SK-N-SH (cell line): ENCODE measurements around the gene SLC31A1.
"Not testable (repeated sequence)": the region's sequence is repeated elsewhere in the genome, so short reads cannot be mapped to it uniquely, and the experiment has no call there.

Experiments used
- CTCF ChIP-seq: fragments of 200-600 bp; sonication (generic); IDR thresholded peaks from 2 replicates; pipeline ENCODE4 v1.6.1; 2017; ENCODE audit warnings: antibody characterized with exemption, mild to moderate bottlenecking, moderate library complexity
- ELF1 ChIP-seq: IDR thresholded peaks from 2 replicates; pipeline ENCODE4 v1.4.0; 2012
- SIN3A ChIP-seq: IDR thresholded peaks from 2 replicates; pipeline ENCODE4 v1.6.1; 2012; ENCODE audit warnings: low read depth, mild to moderate bottlenecking, low read length, moderate library complexity, borderline replicate concordance
- TF ChIP-seq, protein P1 (sequence below): IDR thresholded peaks from 2 replicates; pipeline ENCODE4 v1.4.0; 2012; ENCODE audit warnings: low read depth, borderline replicate concordance

- not testable (repeated sequence) for TF ChIP-seq CTCF, SIN3A, ELF1
- TF ChIP-seq, protein P1, sequence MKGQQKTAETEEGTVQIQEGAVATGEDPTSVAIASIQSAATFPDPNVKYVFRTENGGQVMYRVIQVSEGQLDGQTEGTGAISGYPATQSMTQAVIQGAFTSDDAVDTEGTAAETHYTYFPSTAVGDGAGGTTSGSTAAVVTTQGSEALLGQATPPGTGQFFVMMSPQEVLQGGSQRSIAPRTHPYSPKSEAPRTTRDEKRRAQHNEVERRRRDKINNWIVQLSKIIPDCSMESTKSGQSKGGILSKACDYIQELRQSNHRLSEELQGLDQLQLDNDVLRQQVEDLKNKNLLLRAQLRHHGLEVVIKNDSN = not testable (repeated sequence)
Measured at GRCh38 chr9:113249661-113250060, 28.3 kb downstream of the SLC31A1 start.
